ENCODE data around the gene HSD3B7.

DNA sequence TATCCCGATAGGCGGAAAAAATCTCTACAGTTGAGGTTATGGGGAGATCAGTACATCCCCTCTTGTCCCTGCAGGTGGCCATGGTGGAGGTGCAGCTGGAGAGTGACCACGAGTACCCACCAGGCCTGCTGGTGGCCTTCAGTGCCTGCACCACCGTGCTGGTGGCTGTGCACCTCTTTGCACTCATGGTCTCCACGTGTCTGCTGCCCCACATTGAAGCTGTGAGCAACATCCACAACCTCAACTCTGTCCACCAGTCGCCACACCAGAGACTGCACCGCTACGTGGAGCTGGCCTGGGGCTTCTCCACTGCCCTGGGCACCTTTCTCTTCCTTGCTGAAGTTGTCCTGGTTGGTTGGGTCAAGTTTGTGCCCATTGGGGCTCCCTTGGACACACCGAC, 31.9 kb upstream of the HSD3B7 start:
- TF ChIP-seq CTCF (IDR thresholded peaks at IDR 0.05; ENCODE audit: low read length) (no peak), EZH2 (IDR thresholded peaks at IDR 0.05; ENCODE audit: borderline replicate concordance, low read length) (no peak)
